ENCODE results near the gene CAPN5. TPM values are rescaled to one million over a fixed set of nuclear protein-coding genes. Genes with fewer than 3 reads are reported as not detected.

The CAPN5 gene
- total and polyA plus RNA-seq, 10 donors, result 0.80 to 9.2 (median 4.6) TPM

DNA sequence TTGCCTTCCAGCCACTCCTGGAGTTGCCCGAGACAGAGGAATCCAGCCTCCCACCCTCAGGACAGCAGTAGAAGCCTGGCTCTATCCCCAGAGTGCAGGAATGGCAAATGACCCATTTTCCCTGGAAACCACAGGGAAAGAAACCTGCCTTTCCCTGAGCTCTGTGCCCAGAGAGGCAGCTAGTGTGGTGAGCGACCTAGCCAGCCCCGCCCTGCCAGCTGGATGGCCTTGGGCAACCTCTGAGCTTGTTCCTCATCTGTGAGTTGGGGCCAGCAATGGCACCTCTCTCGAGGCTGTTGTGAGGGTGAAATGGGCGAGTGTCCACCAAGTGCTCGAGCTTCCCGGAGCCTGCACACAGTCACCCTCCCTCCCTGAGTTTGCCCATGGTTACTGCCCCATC is 39.5 kb downstream of the CAPN5 start:
- 65 to 84% (median 77%) methylated on average over 5 to 7 of the region's 7 CpGs for WGBS, 5 donors
- no peak for DNase-seq
- Histone ChIP-seq H3K36me3 (peaks cover 0 to 8% (median 0%) of the 10 kb centered on the region in 6 donors), H3K27me3 (replicated peaks in 1 of 7) (no peaks in the 10 kb centered on the region), H3K27ac (no peak overlapping the region), H3K9me3 (no peaks in the 10 kb centered on the region), H3K4me3 (no peak overlapping the region), H3K4me1 (peaks cover 0 to 12% (median 0%) of the 10 kb centered on the region in 6 donors)
- intact Hi-C loops (cut with DNase I; ENCODE audit: low total_unique reads), result no loop called here
- TF ChIP-seq POLR2A (IDR thresholded peaks at IDR 0.05) (no peak), POLR2AphosphoS5 (IDR thresholded peaks at IDR 0.05) (no peak)
- TF ChIP-seq, protein P1, sequence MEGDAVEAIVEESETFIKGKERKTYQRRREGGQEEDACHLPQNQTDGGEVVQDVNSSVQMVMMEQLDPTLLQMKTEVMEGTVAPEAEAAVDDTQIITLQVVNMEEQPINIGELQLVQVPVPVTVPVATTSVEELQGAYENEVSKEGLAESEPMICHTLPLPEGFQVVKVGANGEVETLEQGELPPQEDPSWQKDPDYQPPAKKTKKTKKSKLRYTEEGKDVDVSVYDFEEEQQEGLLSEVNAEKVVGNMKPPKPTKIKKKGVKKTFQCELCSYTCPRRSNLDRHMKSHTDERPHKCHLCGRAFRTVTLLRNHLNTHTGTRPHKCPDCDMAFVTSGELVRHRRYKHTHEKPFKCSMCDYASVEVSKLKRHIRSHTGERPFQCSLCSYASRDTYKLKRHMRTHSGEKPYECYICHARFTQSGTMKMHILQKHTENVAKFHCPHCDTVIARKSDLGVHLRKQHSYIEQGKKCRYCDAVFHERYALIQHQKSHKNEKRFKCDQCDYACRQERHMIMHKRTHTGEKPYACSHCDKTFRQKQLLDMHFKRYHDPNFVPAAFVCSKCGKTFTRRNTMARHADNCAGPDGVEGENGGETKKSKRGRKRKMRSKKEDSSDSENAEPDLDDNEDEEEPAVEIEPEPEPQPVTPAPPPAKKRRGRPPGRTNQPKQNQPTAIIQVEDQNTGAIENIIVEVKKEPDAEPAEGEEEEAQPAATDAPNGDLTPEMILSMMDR (IDR thresholded peaks at IDR 0.05 in 8 of 11, conservative IDR thresholded peaks at IDR 0.05 in 3 of 11), result no peak

DNA sequence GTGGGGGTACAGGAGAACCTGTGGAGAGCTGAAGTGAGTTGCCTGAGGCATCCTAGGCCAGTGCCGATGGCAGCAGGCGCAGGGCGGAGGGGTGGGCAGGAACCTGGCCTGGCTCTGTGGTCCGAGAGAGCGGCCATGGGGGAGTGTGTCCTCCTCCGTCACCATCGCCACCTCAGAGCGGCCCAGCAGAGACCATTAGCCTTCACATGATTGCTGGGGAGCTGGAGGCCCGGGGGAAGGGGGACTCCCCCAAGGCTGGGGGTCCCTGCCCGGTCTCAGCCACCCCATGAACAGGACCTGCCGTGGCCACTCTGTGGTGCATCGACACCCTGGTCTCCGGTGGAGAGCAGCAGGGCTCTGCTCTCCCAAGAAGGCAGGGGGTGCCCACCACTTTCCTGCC is 40.0 kb downstream of the CAPN5 start:
- H3K36me3 ChIP-seq, result peaks cover 0 to 8% (median 0%) of the 10 kb centered on the region in 6 donors
- peaks cover 0 to 12% (median 0%) of the 10 kb centered on the region in 6 donors for H3K4me1 ChIP-seq
- no peak overlapping the region for H3K27ac ChIP-seq
- intact Hi-C loops (cut with DNase I; ENCODE audit: low total_unique reads), result no loop called here
- no peak overlapping the region for H3K4me3 ChIP-seq
- no peaks in the 10 kb centered on the region for H3K27me3 ChIP-seq (replicated peaks in 1 of 7)
- 93 to 100% (median 95%) methylated on average over 6 to 13 of the region's 13 CpGs for WGBS, 5 donors
- H3K9me3 ChIP-seq, result no peaks in the 10 kb centered on the region
- DNase-seq, result no peak
- TF ChIP-seq, protein P1 (IDR thresholded peaks at IDR 0.05 in 8 of 11, conservative IDR thresholded peaks at IDR 0.05 in 3 of 11), result no peak
- TF ChIP-seq POLR2A (IDR thresholded peaks at IDR 0.05) (no peak), POLR2AphosphoS5 (IDR thresholded peaks at IDR 0.05) (no peak)

DNA sequence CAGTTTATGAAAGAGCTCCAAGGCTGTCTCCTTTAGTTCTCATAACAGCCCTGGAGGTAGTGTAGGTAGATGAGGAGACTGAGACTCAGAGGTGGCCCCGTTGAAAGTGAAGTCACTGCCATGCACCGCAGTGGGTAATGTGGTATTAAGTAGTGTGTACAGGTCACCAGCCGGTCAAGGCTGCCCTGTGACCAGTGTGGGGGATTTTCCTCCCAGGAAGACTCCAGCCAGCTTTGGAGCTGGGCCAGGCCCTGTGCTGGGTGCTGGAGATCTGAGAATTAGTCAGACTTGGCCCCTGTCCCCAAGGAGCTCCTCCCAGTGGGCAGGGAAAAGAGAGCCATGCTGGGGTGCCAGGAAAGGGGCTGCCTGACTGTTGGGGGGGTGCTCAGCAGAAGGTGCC is 41.2 kb downstream of the CAPN5 start:
- Histone ChIP-seq H3K9me3 (no peaks in the 10 kb centered on the region), H3K4me3 (no peak overlapping the region), H3K27me3 (replicated peaks in 1 of 7) (no peaks in the 10 kb centered on the region), H3K4me1 (peaks cover 0 to 12% (median 0%) of the 10 kb centered on the region in 6 donors), H3K27ac (no peak overlapping the region), H3K36me3 (peaks cover 0 to 4% (median 0%) of the 10 kb centered on the region in 6 donors)
- WGBS, 5 donors, result 54 to 75% (median 74%) methylated on average over 2 to 3 of the region's 3 CpGs
- intact Hi-C loops (cut with DNase I; ENCODE audit: low total_unique reads), result no loop called here
- DNase-seq, result no peak
- TF ChIP-seq, protein P1 (IDR thresholded peaks at IDR 0.05 in 8 of 11, conservative IDR thresholded peaks at IDR 0.05 in 3 of 11), result no peak
- TF ChIP-seq POLR2AphosphoS5 (IDR thresholded peaks at IDR 0.05) (no peak), POLR2A (IDR thresholded peaks at IDR 0.05) (no peak)

DNA sequence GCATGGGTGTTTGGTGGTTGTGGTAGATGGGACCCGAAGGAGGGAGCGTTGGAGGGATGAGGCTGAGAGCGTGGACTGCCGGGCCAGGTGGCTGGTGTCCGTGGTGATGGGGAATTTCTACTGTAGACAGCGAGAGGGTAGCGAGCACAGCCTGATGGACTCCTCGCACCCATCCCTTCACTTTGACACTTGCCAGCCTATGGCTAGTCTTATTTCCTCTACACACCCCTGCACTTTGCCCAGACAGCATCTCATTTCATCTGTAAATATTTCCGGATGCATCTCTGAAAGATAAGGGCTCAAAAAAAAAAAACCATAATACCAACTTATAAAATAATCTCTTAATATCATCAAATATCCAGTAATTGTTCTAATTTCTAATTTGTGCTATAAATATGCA is 41.7 kb downstream of the CAPN5 start:
- no peaks in the 10 kb centered on the region for H3K36me3 ChIP-seq
- peaks cover 0 to 12% (median 0%) of the 10 kb centered on the region in 6 donors for H3K4me1 ChIP-seq
- no peak for DNase-seq
- no peak overlapping the region for H3K27ac ChIP-seq
- TF ChIP-seq POLR2A (IDR thresholded peaks at IDR 0.05) (no peak), POLR2AphosphoS5 (IDR thresholded peaks at IDR 0.05) (no peak)
- TF ChIP-seq, protein P1 (IDR thresholded peaks at IDR 0.05 in 8 of 11, conservative IDR thresholded peaks at IDR 0.05 in 3 of 11), result no peak
- intact Hi-C loops (cut with DNase I; ENCODE audit: low total_unique reads), result no loop called here
- 84 to 89% (median 87%) methylated on average over 8 to 9 of the region's 9 CpGs for WGBS, 5 donors
- no peak overlapping the region for H3K4me3 ChIP-seq
- no peaks in the 10 kb centered on the region for H3K27me3 ChIP-seq (replicated peaks in 1 of 7)
- H3K9me3 ChIP-seq, result no peaks in the 10 kb centered on the region
